Ovary (tissue), 9 donors: ENCODE results near the gene MIGA2. TPM values are rescaled to one million over a fixed set of nuclear protein-coding genes. Genes with fewer than 3 reads are reported as not detected.

Experiments
- DNase-seq, 5 donors: peaks; one replicate each; pipeline ENCODE4 v3.0.0-alpha.2; 2019 to 2020
- H3K27ac ChIP-seq, 2 donors: fragments of 200-600 bp; one replicate each; pipeline versions ENCODE4 v1.5.1 to v1.8.0; 2019 to 2022
- H3K27me3 ChIP-seq: fragments of 200-600 bp; one replicate; pipeline ENCODE4 v1.8.0; 2022
- H3K36me3 ChIP-seq: fragments of 200-600 bp; sonication (generic); one replicate; pipeline ENCODE4 v1.5.1; 2019
- H3K4me1 ChIP-seq: one replicate; pipeline ENCODE4 v1.8.1; 2013; ENCODE audit warnings: mild to moderate bottlenecking, moderate library complexity; ENCODE audit not compliant: insufficient read depth
- H3K4me3 ChIP-seq: fragments of 200-600 bp; sonication (generic); one replicate; pipeline ENCODE4 v1.5.1; 2017
- H3K9me3 ChIP-seq, 2 donors: fragments of 200-600 bp in 1 of 2; sonication (generic) in 1 of 2; one replicate each; pipeline versions ENCODE4 v1.5.1 to v1.8.1; 2013 to 2019; ENCODE audit warnings: mild to moderate bottlenecking in 1 of 2, moderate library complexity in 1 of 2
- CTCF ChIP-seq, 3 donors: fragments of 450-650 bp in 2 of 3; fragments of 200-600 bp in 1 of 3; IDR thresholded peaks; one replicate each; pipeline versions ENCODE4 v1.5.1 to v1.8.0; 2016 to 2022; ENCODE audit warnings: antibody characterized with exemption in 3 of 3, mild to moderate bottlenecking in 1 of 3
- EP300 ChIP-seq: sonication (generic); formaldehyde crosslinking; IDR thresholded peaks from one replicate; pipeline ENCODE4 v1.6.1; 2017; ENCODE audit warnings: antibody characterized with exemption
- POLR2A ChIP-seq: fragments of 450-650 bp; IDR thresholded peaks from one replicate; pipeline ENCODE4 v1.6.1; 2017; ENCODE audit warnings: antibody characterized with exemption, mild to moderate bottlenecking, moderate library complexity
- WGBS, 3 donors: extraction: QIAGEN DNeasy Blood & Tissue Kit in 1 of 3; methylation state at CpG; one replicate each; pipeline versions ENCODE4 v1.1.5 to v1.1.7; 2013 to 2017; 5-methylcytosine and 5-hydroxymethylcytosine counted together
- intact Hi-C, 4 donors: fragments of 100-400 bp; cut with DNase I; formaldehyde crosslinking; loops; one replicate each; pipeline versions ENCODE4 v1.11.0 to v1.15.1; 2022 to 2023
- polyA plus RNA-seq, 2 donors: library from polyadenylated mRNA; stranded (reverse); fragments of 200-250 nt in 1 of 2; fragments of 350-450 nt in 1 of 2; fragmentation: Illumina TruSeq in 1 of 2; extraction: RNeasy Lipid Tissue Mini Kit (QIAGEN cat#74804) in 1 of 2; gene quantifications; one replicate each; pipeline ENCODE4 v1.2.3, GENCODE V29; 2013 to 2014
- total RNA-seq, 7 donors: library from RNA; depleted of rRNA in 2 of 7; stranded (reverse); fragments of >200 nt in 2 of 7; fragmentation: NEBNext Ultra II Directional in 3 of 7; extraction: Animal tissue kit (Norgen Biotek cat#: 25700) in 3 of 7; gene quantifications; one replicate each; pipeline versions ENCODE4 v1.1.0 to v1.2.4, GENCODE V29; 2016 to 2023
- donor health status: DM: no; HTN: no; CAD: no; lungs with moderate emphysema.
- donor health status: DM: no; HTN: no; CAD: no.
- donor health status: Bipolar disorder and iron deficiency.
- donor health status: DM: yes; HTN: yes; CAD: no.
- donor health status: DM: no; HTN: no; CAD: no.
- donor health status: DM: yes; HTN: yes; CAD: no.

Gene MIGA2
- total and polyA plus RNA-seq, 9 donors, result 2.5 to 36.5 (median 23.1) TPM

- Histone ChIP-seq H3K4me3 (no peak overlapping the region), H3K27me3 (no peaks in the 10 kb centered on the region), H3K9me3 (no peaks in the 10 kb centered on the region), H3K36me3 (no peaks in the 10 kb centered on the region), H3K27ac (no peak overlapping the region), H3K4me1 (peaks cover 2% of the 10 kb centered on the region)
- DNase-seq, result no peak
- 78 to 83% (median 82%) methylated on average over 7 of the region's 7 CpGs for WGBS, 3 donors
- TF ChIP-seq EP300 (no peak), POLR2A (no peak), CTCF (IDR thresholded peaks at IDR 0.05) (no peak)
- intact Hi-C loops, result no loop called here
These were observed 24.1 kb upstream of the MIGA2 start for GRCh38 chr9:129012343-129012742.

GRCh38 chr9:129012893-129013448 lies 23.5 kb upstream of the MIGA2 start:
- H3K4me1 ChIP-seq, result no peaks in the 10 kb centered on the region
- TF ChIP-seq CTCF (IDR thresholded peaks at IDR 0.05) (no peak), POLR2A (no peak)
- H3K9me3 ChIP-seq, result no peaks in the 10 kb centered on the region
- intact Hi-C loops, result no loop called here
- WGBS, 3 donors, result 93 to 95% (median 95%) methylated on average over 16 of the region's 16 CpGs
- H3K27ac ChIP-seq, result no peak overlapping the region
- no peaks in the 10 kb centered on the region for H3K27me3 ChIP-seq
- no peaks in the 10 kb centered on the region for H3K36me3 ChIP-seq
- H3K4me3 ChIP-seq, result no peak overlapping the region
- no peak for DNase-seq

GRCh38 chr9:129013674-129014073 lies 22.8 kb upstream of the MIGA2 start:
- TF ChIP-seq POLR2A (no peak), EP300 (no peak), CTCF (IDR thresholded peaks at IDR 0.05) (no peak)
- Histone ChIP-seq H3K36me3 (no peaks in the 10 kb centered on the region), H3K4me1 (no peaks in the 10 kb centered on the region), H3K9me3 (no peaks in the 10 kb centered on the region), H3K27me3 (no peaks in the 10 kb centered on the region), H3K4me3 (no peak overlapping the region), H3K27ac (no peak overlapping the region)
- 90 to 92% (median 91%) methylated on average over 11 of the region's 11 CpGs for WGBS, 3 donors
- DNase-seq, result no peak
- intact Hi-C loops, result no loop called here

- Histone ChIP-seq H3K4me1 (no peaks in the 10 kb centered on the region), H3K4me3 (no peak overlapping the region), H3K36me3 (no peaks in the 10 kb centered on the region), H3K27me3 (no peaks in the 10 kb centered on the region), H3K9me3 (no peaks in the 10 kb centered on the region), H3K27ac (no peak overlapping the region)
- intact Hi-C loops, result no loop called here
- TF ChIP-seq CTCF (IDR thresholded peaks at IDR 0.05) (no peak), EP300 (no peak), POLR2A (no peak)
- WGBS, 3 donors, result 91 to 93% (median 91%) methylated on average over 11 of the region's 11 CpGs
- DNase-seq, result no peak
These were observed 22.3 kb upstream of the MIGA2 start for GRCh38 chr9:129014124-129014523.
